HTR-8/SVneo (cell line): ENCODE measurements around the gene FEZ2.

Source experiments
- DNase-seq: peaks from one replicate; pipeline ENCODE4 v3.0.0; 2011; ENCODE audit warnings: low spot score, mixed read lengths; ENCODE audit not compliant: insufficient read length
- FAIRE-seq: peaks from 2 replicates; lab custom pipeline; 2011; peaks lifted over from hg19 to GRCh38; lab: Jason Lieb, UNC

Gene FEZ2

GRCh38 chr2:36564377-36564930, 33.5 kb downstream of the FEZ2 start:
- FAIRE-seq (peak; percentile 63), DNase-seq (no peak)

GRCh38 chr2:36562973-36563532, 34.9 kb downstream of the FEZ2 start:
- FAIRE-seq (peak; percentile 60), DNase-seq (no peak)

- FAIRE-seq (no peak), DNase-seq (no peak)
Measured at GRCh38 chr2:36562240-36562639, 35.7 kb downstream of the FEZ2 start.

GRCh38 chr2:36561237-36561944, 36.6 kb downstream of the FEZ2 start:
- peak; percentile 78 for DNase-seq
- peak; percentile 52 for FAIRE-seq

GRCh38 chr2:36560726-36561125, 37.2 kb downstream of the FEZ2 start:
- FAIRE-seq = no peak
- DNase-seq = no peak

- peak; percentile 60 for FAIRE-seq
- no peak for DNase-seq
Measured at GRCh38 chr2:36559221-36559942, 38.6 kb downstream of the FEZ2 start.

GRCh38 chr2:36556842-36557241, 41.1 kb downstream of the FEZ2 start:
- FAIRE-seq (no peak), DNase-seq (no peak)

- no peak for FAIRE-seq
Measured at GRCh38 chr2:36555789-36556188, 42.2 kb downstream of the FEZ2 start.

GRCh38 chr2:36554531-36554930, 43.4 kb downstream of the FEZ2 start:
- FAIRE-seq = no peak
- DNase-seq = no peak

More at GRCh38 chr2:36555789-36556188, 42.2 kb downstream of the FEZ2 start:
- no peak for DNase-seq

GRCh38 chr2:36553683-36554082, 44.3 kb downstream of the FEZ2 start:
- DNase-seq (no peak), FAIRE-seq (no peak)

GRCh38 chr2:36550006-36550405, 48.0 kb downstream of the FEZ2 start:
- FAIRE-seq (no peak), DNase-seq (no peak)

GRCh38 chr2:36549165-36549574, 48.8 kb downstream of the FEZ2 start:
- DNase-seq (no peak), FAIRE-seq (no peak)

- DNase-seq = no peak
- peak; percentile 46 for FAIRE-seq
Measured at GRCh38 chr2:36547906-36548305, 50.1 kb downstream of the FEZ2 start.

- FAIRE-seq = no peak
Measured at GRCh38 chr2:36545871-36546416, 52.0 kb downstream of the FEZ2 start.

GRCh38 chr2:36544638-36545338, 53.2 kb downstream of the FEZ2 start:
- FAIRE-seq (no peak), DNase-seq (no peak)

More at GRCh38 chr2:36545871-36546416, 52.0 kb downstream of the FEZ2 start:
- DNase-seq = no peak

GRCh38 chr2:36541891-36542595, 55.9 kb downstream of the FEZ2 start:
- no peak for DNase-seq
- FAIRE-seq = no peak

GRCh38 chr2:36540986-36541754, 56.8 kb downstream of the FEZ2 start:
- DNase-seq (no peak), FAIRE-seq (no peak)

GRCh38 chr2:36539631-36540030, 58.3 kb downstream of the FEZ2 start:
- DNase-seq (no peak), FAIRE-seq (no peak)

GRCh38 chr2:36538335-36538734, 59.6 kb downstream of the FEZ2 start:
- DNase-seq (no peak), FAIRE-seq (no peak)
